BE2C (cell line): ENCODE measurements around the gene BIRC5.

ENCODE experiments used
- DNase-seq: peaks from one replicate; pipeline ENCODE4 v3.0.0-alpha.2; 2020
- H3K27me3 ChIP-seq: fragments of 250-450 bp; sonication (Bioruptor Pico); 2 replicates; pipeline ENCODE4 v1.5.1; 2020; ENCODE audit warnings: mild to moderate bottlenecking
- H3K36me3 ChIP-seq: fragments of 250-450 bp; sonication (Bioruptor Pico); 2 replicates; pipeline ENCODE4 v1.5.1; 2020; ENCODE audit warnings: mild to moderate bottlenecking
- H3K4me1 ChIP-seq: fragments of 250-450 bp; sonication (Bioruptor Pico); 2 replicates; pipeline ENCODE4 v1.5.1; 2020
- H3K4me3 ChIP-seq: 2 replicates; pipeline ENCODE4 v1.5.1; 2011; ENCODE audit warnings: low read depth, low read length
- H3K9me3 ChIP-seq: fragments of 250-450 bp; sonication (Bioruptor Pico); 2 replicates; pipeline ENCODE4 v1.5.1; 2020
- TF ChIP-seq, protein P1 (sequence below): IDR thresholded peaks from 2 replicates; pipeline ENCODE4 v1.5.1; 2012; ENCODE audit warnings: mild to moderate bottlenecking, low read depth, low read length

BIRC5 gene

DNA sequence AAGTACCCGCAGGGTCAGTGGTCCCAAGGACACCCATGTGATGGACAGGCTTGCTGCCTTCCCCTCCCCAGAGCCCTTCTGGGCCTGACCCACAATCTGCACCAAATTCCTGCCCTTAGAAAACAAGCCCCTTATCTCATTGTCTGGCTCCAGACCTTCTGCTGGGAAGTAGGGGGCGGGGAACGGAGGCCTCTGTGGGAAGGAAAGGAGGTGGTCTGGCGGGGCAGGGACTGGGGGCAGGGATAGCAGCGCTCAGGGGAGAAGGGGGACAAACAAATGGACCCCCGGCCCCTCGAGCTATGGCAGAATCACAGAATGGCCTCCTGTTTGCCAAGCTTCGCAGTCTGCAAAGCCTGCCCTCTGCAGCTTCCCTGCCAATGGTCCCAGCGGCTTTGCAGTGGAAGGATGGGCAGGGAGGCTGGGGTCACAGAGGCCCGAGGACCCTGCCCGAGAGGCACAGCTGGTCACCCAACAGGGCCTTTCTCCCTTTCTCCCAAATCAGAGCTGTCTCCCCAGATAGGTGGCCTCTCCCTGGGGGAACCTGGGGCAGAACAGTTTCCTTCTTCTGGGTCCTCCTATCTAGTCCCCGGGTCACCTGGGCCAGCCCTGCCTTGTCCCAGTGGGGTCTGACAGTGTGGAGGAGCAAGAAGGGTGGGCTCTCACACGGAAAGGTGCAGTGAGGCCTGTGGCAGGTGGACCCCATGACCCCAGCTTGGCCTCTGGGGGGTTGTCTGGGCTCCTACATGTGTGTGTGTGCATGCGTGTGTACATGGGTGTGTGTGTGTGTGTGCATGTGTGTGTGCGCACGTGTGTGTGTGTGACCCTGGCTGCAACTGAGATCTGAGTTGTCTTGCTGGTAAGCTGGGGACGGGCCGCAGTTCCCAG lies 42.9 kb downstream of the BIRC5 start:
- H3K4me3 ChIP-seq = no peak overlapping the region

DNA sequence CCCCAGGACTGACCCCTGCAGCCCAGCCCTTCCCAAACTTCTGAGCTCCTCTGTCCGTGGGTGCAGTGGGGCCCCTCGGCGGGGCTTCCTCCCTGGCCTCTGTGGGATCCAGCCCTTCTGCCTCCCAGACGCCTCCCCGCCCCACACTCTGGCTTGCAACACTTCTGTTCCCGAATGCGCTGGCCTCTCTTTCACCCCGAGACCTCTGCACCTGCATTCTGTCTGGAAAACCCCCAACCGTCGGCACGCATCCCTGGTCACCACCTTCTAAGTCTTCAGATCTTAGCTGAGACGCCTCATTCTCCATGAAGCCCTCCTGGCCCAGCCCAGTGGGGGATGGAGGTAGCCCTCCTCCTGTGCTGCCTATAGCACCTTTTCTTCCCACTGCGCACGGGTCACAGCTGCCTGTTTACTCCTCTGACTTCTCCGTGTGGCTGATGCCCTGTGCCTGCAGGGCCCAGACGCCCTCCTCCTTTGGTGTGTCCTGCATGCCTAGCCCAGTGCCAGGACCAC lies 43.8 kb downstream of the BIRC5 start:
- Histone ChIP-seq H3K4me3 (peak overlapping the region; percentile 14; the same call in 1 of the 2 replicates), H3K36me3 (no peaks in the 10 kb centered on the region), H3K9me3 (no peaks in the 10 kb centered on the region), H3K27me3 (no peaks in the 10 kb centered on the region), H3K4me1 (peaks cover 43% of the 10 kb centered on the region)
- TF ChIP-seq, protein P1, sequence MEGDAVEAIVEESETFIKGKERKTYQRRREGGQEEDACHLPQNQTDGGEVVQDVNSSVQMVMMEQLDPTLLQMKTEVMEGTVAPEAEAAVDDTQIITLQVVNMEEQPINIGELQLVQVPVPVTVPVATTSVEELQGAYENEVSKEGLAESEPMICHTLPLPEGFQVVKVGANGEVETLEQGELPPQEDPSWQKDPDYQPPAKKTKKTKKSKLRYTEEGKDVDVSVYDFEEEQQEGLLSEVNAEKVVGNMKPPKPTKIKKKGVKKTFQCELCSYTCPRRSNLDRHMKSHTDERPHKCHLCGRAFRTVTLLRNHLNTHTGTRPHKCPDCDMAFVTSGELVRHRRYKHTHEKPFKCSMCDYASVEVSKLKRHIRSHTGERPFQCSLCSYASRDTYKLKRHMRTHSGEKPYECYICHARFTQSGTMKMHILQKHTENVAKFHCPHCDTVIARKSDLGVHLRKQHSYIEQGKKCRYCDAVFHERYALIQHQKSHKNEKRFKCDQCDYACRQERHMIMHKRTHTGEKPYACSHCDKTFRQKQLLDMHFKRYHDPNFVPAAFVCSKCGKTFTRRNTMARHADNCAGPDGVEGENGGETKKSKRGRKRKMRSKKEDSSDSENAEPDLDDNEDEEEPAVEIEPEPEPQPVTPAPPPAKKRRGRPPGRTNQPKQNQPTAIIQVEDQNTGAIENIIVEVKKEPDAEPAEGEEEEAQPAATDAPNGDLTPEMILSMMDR = no peak
- DNase-seq = peak; percentile 49

More for the DNA sequence above, 42.9 kb downstream of the BIRC5 start:
- TF ChIP-seq, protein P1 = no peak
- H3K9me3 ChIP-seq = no peaks in the 10 kb centered on the region
- no peaks in the 10 kb centered on the region for H3K27me3 ChIP-seq
- peak; percentile 79 for DNase-seq
- H3K4me1 ChIP-seq = peaks cover 42% of the 10 kb centered on the region
- H3K36me3 ChIP-seq = no peaks in the 10 kb centered on the region

DNA sequence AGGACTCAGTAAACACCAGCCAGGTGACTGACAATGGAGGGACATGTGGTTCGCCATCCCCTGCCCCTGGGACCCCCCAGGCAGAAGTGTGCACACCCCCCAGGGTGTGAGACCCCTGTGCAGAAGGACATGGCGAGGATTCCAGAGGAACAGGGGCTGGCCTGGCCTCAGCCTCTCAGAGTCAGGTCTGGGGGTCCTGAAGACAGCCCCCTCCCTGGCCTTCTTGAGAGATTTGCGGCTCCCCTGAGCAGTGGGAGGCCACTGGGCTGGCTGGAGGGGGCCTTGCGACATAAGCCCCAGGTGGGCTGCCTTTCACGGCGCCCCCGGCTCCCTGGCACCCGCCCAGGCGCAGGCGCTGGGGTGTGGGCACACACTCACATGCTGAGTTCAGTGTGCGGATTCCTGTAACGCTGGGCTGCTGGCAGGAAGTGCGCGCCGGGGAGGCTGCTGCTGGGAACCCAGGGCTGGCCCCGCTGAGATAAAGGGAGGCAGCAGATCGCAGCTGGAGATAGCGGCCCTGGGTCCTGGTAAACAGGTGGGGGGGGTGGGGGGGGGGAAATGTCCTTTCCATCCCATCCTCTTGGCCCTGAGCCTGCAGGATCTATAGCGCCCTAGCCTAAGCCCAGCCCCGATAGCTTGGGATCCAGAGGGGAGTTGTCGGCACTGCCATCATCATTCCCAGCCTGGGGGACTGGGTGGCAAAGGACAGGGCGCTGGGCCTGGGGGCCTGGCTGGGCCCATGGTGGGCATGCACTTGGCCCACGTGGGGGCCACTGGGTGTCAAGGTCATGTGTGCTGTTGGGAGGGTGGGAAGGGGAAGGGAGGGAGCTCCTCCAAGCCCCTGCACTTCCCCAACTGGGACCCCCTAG lies 44.5 kb downstream of the BIRC5 start:
- Histone ChIP-seq H3K9me3 (no peaks in the 10 kb centered on the region), H3K27me3 (no peaks in the 10 kb centered on the region), H3K4me1 (peaks cover 50% of the 10 kb centered on the region), H3K36me3 (no peaks in the 10 kb centered on the region), H3K4me3 (peak overlapping the region; percentile 14; the same call in 1 of the 2 replicates)
- TF ChIP-seq, protein P1 = no peak
- DNase-seq = peak; percentile 89

DNA sequence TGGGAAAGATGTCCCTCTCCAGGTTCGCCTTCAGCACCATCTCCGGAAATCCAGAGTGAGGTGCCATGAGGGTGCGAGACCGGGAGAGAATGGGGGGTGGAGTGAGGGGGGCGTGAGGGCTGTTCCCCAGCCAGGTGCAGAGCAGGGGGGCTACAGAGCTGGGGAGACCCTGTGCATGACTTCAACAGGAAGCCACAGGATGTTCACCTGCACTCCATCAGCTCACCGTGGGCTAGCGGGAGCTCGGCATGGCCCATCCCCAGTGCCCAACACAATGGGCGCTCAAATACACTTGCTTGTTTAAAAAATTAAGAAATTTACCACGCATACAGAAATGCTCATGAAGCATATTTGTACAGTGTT lies 45.1 kb downstream of the BIRC5 start:
- no peak for DNase-seq
- H3K4me1 ChIP-seq = peaks cover 52% of the 10 kb centered on the region
- TF ChIP-seq, protein P1 = no peak
- no peaks in the 10 kb centered on the region for H3K36me3 ChIP-seq
- H3K4me3 ChIP-seq = no peak overlapping the region
- H3K9me3 ChIP-seq = no peaks in the 10 kb centered on the region
- H3K27me3 ChIP-seq = no peaks in the 10 kb centered on the region

DNA sequence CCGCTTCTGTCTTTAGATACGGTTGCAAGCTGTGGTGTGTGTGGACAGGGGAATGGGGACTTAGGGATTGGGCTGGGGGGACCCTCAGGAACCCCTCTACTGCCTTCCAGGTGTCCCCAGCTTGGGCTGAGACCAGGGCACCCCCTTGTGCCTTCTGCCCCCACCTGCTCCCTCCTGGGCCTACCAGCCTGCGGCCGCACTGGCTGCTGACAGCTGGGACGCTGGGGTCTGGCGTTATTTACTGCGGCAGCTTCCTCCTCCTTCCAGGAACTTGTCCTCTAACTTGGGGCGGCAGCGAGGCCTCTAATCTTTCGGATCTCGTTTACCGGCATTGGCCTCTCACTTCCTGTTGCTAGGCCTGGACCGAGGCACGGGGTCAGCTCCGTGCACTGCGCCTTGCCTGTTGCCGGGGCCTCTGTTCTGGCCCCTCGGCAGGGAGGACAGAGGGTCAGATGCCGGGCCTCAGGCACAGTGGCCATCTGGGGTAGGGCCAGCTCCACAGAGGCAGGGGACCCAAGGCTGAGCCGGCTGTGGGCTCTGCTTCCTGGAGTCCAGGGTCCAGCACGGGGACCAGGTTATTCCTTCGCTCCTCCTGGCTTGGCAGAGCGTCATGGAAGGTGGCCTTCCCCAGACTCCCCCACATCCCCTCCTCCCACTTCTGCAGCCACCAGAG lies 49.1 kb downstream of the BIRC5 start:
- TF ChIP-seq, protein P1 = no peak
- Histone ChIP-seq H3K9me3 (no peaks in the 10 kb centered on the region), H3K4me3 (no peak overlapping the region), H3K36me3 (no peaks in the 10 kb centered on the region), H3K27me3 (no peaks in the 10 kb centered on the region), H3K4me1 (peaks cover 27% of the 10 kb centered on the region)
- no peak for DNase-seq
